HCT116 (cell line): ENCODE data around the gene RAPGEF6.

Experiments
- CEBPB ChIP-seq: IDR thresholded peaks from 2 replicates; pipeline ENCODE4 v1.6.1; 2012; ENCODE audit warnings: low read depth
- CTCF ChIP-seq, 3 experiments: fragments of 200-600 bp in 1 of 3; sonication (generic) in 1 of 3; IDR thresholded peaks in 2 of 3; conservative IDR thresholded peaks in 1 of 3; 2 replicates each; pipeline ENCODE4 v1.5.1; 2012 to 2017; ENCODE audit warnings: low read depth in 2 of 3, low read length in 2 of 3, antibody characterized with exemption in 1 of 3, borderline replicate concordance in 1 of 3, control low read depth in 1 of 3, mild to moderate bottlenecking in 1 of 3, mixed read lengths in 1 of 3, mixed run types in 1 of 3, moderate library complexity in 1 of 3; ENCODE audit not compliant: insufficient read depth in 1 of 3
- EZH2 ChIP-seq: fragments of 200-600 bp; sonication (generic); IDR thresholded peaks from 2 replicates; pipeline ENCODE4 v1.6.1; 2017; ENCODE audit warnings: antibody characterized with exemption, mixed run types
- EZH2phosphoT487 ChIP-seq: fragments of 200-600 bp; IDR thresholded peaks from 2 replicates; pipeline ENCODE4 v1.6.1; 2018; ENCODE audit warnings: antibody characterized with exemption, borderline replicate concordance
- FOSL1 ChIP-seq: IDR thresholded peaks from 2 replicates; pipeline ENCODE4 v1.6.1; 2012; ENCODE audit warnings: low read depth
- POLR2A ChIP-seq: IDR thresholded peaks from 2 replicates; pipeline ENCODE4 v1.7.0; 2011; ENCODE audit warnings: borderline replicate concordance; ENCODE audit not compliant: insufficient read depth, insufficient read length; ENCODE audit errors: extremely low read depth
- POLR2AphosphoS5 ChIP-seq: IDR thresholded peaks from 2 replicates; pipeline ENCODE4 v1.6.1; 2011; ENCODE audit warnings: mild to moderate bottlenecking, low read depth, low read length, moderate library complexity
- RAD21 ChIP-seq: IDR thresholded peaks from 2 replicates; pipeline ENCODE4 v1.6.1; 2012; ENCODE audit warnings: low read depth, mild to moderate bottlenecking
- SIN3A ChIP-seq: IDR thresholded peaks from 2 replicates; pipeline ENCODE4 v1.6.1; 2012; ENCODE audit warnings: low read depth
- SP1 ChIP-seq: IDR thresholded peaks from 2 replicates; pipeline ENCODE4 v1.6.1; 2012; ENCODE audit warnings: low read depth
- YY1 ChIP-seq: IDR thresholded peaks from 2 replicates; pipeline ENCODE4 v1.6.1; 2011; ENCODE audit warnings: low read length, low read depth, moderate library complexity, mild to moderate bottlenecking; ENCODE audit not compliant: insufficient replicate concordance; ENCODE audit errors: extremely low read depth
- ZFX ChIP-seq: fragments of 450-650 bp; IDR thresholded peaks from 2 replicates; pipeline ENCODE4 v1.6.1; 2017
- TF ChIP-seq, protein P1 (sequence below): IDR thresholded peaks from 2 replicates; pipeline ENCODE4 v1.6.1; 2012

GRCh38 chr5:131611064-131611381 is 24.0 kb downstream of the RAPGEF6 start:
- TF ChIP-seq, protein P1, sequence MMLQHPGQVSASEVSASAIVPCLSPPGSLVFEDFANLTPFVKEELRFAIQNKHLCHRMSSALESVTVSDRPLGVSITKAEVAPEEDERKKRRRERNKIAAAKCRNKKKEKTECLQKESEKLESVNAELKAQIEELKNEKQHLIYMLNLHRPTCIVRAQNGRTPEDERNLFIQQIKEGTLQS: no peak
- TF ChIP-seq POLR2AphosphoS5: no peak
- no peak for TF ChIP-seq CTCF (IDR thresholded peaks at IDR 0.05 in 2 of 3, conservative IDR thresholded peaks at IDR 0.05 in 1 of 3; ENCODE audit: borderline replicate concordance in 1 of 3, insufficient read depth in 1 of 3, low read depth in 2 of 3, low read length in 2 of 3)
- no peak for TF ChIP-seq EZH2phosphoT487
- TF ChIP-seq YY1: no peak
- no peak for TF ChIP-seq FOSL1
- no peak for TF ChIP-seq ZFX
- no peak for TF ChIP-seq POLR2A
- no peak for TF ChIP-seq EZH2
- no peak for TF ChIP-seq SIN3A
- TF ChIP-seq SP1: no peak
- TF ChIP-seq RAD21: no peak
- TF ChIP-seq CEBPB: no peak
